GM12878 (cell line): Measurements from ENCODE around the gene NDOR1. TPM values are rescaled to one million over a fixed set of nuclear protein-coding genes. Genes with fewer than 3 reads are reported as not detected.
A peak's percentile ranks its signal among the peaks of the same experiment; 100 is the strongest.

Experiments used
- ATAC-seq: fragments of 200-7000 bp; cut with Tn5 transposase; 3 replicates; pipeline ENCODE4 v1.9.1; 2020; ENCODE audit warnings: mild to moderate bottlenecking, moderate library complexity
- BruUV-seq: library from RNA; stranded (reverse); fragments of 400-500 nt; replicated peaks from 2 replicates; lab custom pipeline; 2021; lab: Mats Ljungman, UMichigan
- CTCF ChIA-PET: fragments of 300-600 bp; sonication (Branson Sonifier 250); formaldehyde crosslinking; extraction: SDS; loops from one replicate; lab custom pipeline; 2021; ENCODE audit warnings: inconsistent platforms; lab: Yijun Ruan, JAX
- POLR2A ChIA-PET: fragments of 350-600 bp; formaldehyde crosslinking; extraction: SDS; loops from one replicate; lab custom pipeline; 2021; ENCODE audit warnings: inconsistent platforms; lab: Charles Lee
- RAD21 ChIA-PET: fragments of 300-600 bp; sonication (Branson Sonifier 250); formaldehyde crosslinking; loops from one replicate; lab custom pipeline; 2023; ENCODE audit warnings: antibody characterized with exemption; ENCODE audit not compliant: unreplicated experiment; lab: Charles Lee
- SMC1A ChIA-PET: fragments of 300-600 bp; sonication (Branson Sonifier 250); formaldehyde crosslinking; loops from one replicate; lab custom pipeline; 2023; ENCODE audit not compliant: unreplicated experiment, uncharacterized antibody; lab: Charles Lee
- DNase-seq: peaks from one replicate; pipeline ENCODE4 v3.0.0-alpha.2; 2011; ENCODE audit warnings: low read depth, low spot score
- FAIRE-seq: peaks from 3 replicates; lab custom pipeline; 2011; peaks lifted over from hg19 to GRCh38; lab: Jason Lieb, UNC
- H2AFZ ChIP-seq: 2 replicates; pipeline ENCODE4 v1.6.0; 2011; ENCODE audit warnings: low read depth, low read length, control low read depth; ENCODE audit not compliant: control insufficient read depth
- H3K27ac ChIP-seq: 2 replicates; pipeline ENCODE4 v1.5.1; 2011; ENCODE audit warnings: control low read depth; ENCODE audit not compliant: control insufficient read depth, insufficient read depth
- H3K27me3 ChIP-seq, 2 experiments: replicated peaks in 1 of 2; 2 replicates each; pipeline versions ENCODE4 v1.6.0 to v1.6.1; 2011; ENCODE audit warnings: low read length in 1 of 2; ENCODE audit not compliant: control insufficient read depth in 2 of 2, insufficient read depth in 2 of 2
- H3K36me3 ChIP-seq, 2 experiments: 2 replicates each; pipeline ENCODE4 v1.5.1; 2011; ENCODE audit warnings: low read length in 1 of 2; ENCODE audit not compliant: control insufficient read depth in 2 of 2, insufficient read depth in 2 of 2
- H3K4me1 ChIP-seq: 2 replicates; pipeline ENCODE4 v1.6.1; 2011; ENCODE audit warnings: mild to moderate bottlenecking, low read length, moderate library complexity, mixed read lengths; ENCODE audit not compliant: control insufficient read depth, insufficient read depth
- H3K4me2 ChIP-seq: 2 replicates; pipeline ENCODE4 v1.6.0; 2011; ENCODE audit warnings: control low read depth; ENCODE audit not compliant: control insufficient read depth, insufficient read depth
- H3K4me3 ChIP-seq: fragments of 200-600 bp; sonication (generic); 2 replicates; pipeline ENCODE4 v1.5.1; 2016
- H3K79me2 ChIP-seq: 2 replicates; pipeline ENCODE4 v1.6.0; 2011; ENCODE audit warnings: low read length; ENCODE audit not compliant: control insufficient read depth, insufficient read depth
- H3K9ac ChIP-seq: 2 replicates; pipeline ENCODE4 v1.8.0; 2011; ENCODE audit warnings: low read length, control low read depth, mixed read lengths; ENCODE audit not compliant: control insufficient read depth, insufficient read depth
- H3K9me3 ChIP-seq: replicated peaks from 3 replicates; pipeline ENCODE4 v1.5.1; 2011; ENCODE audit warnings: mild to moderate bottlenecking, low read length; ENCODE audit not compliant: control insufficient read depth, insufficient read depth
- H4K20me1 ChIP-seq: 2 replicates; pipeline ENCODE4 v1.6.0; 2011; ENCODE audit not compliant: control insufficient read depth, insufficient read depth
- BHLHE40 ChIP-seq, 2 experiments: fragments of 450-650 bp in 1 of 2; IDR thresholded peaks; 2 replicates each; pipeline ENCODE4 v1.6.1; 2011 to 2017; ENCODE audit warnings: low read depth in 2 of 2, borderline replicate concordance in 1 of 2, improper control_type of control experiment in 1 of 2, low read length in 1 of 2, mild to moderate bottlenecking in 1 of 2
- EGR1 ChIP-seq, 2 experiments: IDR thresholded peaks; 1 replicate in 1 of 2; 2 replicates in 1 of 2; pipeline ENCODE4 v1.6.1; 2011 to 2012; ENCODE audit warnings: low read depth in 2 of 2, low read length in 2 of 2, borderline replicate concordance in 1 of 2, mild to moderate bottlenecking in 1 of 2, moderate library complexity in 1 of 2
- GATAD2B ChIP-seq: fragments of 450-650 bp; conservative IDR thresholded peaks from 2 replicates; pipeline ENCODE4 v1.6.1; 2017; ENCODE audit warnings: low read depth, mild to moderate bottlenecking, moderate library complexity
- IKZF1 ChIP-seq: fragments of 450-650 bp; conservative IDR thresholded peaks from 2 replicates; pipeline ENCODE4 v1.6.1; 2017; ENCODE audit warnings: antibody characterized with exemption, mild to moderate bottlenecking
- LARP7 ChIP-seq: fragments of 450-650 bp; IDR thresholded peaks from 2 replicates; pipeline ENCODE4 v1.6.1; 2017; ENCODE audit warnings: mild to moderate bottlenecking
- RB1 ChIP-seq: fragments of 450-650 bp; formaldehyde crosslinking; IDR thresholded peaks from 2 replicates; pipeline ENCODE4 v1.6.1; 2017; ENCODE audit warnings: mild to moderate bottlenecking, borderline replicate concordance
- SP1 ChIP-seq: IDR thresholded peaks from one replicate; pipeline ENCODE4 v1.6.1; 2011; ENCODE audit warnings: low read depth, low read length
- TCF3 ChIP-seq: IDR thresholded peaks from 2 replicates; pipeline ENCODE4 v1.6.1; 2012; ENCODE audit warnings: low read depth, mild to moderate bottlenecking, low read length, borderline replicate concordance; ENCODE audit not compliant: insufficient read depth
- WGBS: methylation state at CpG from one replicate; pipeline ENCODE4 v1.1.6; 2016; ENCODE audit warnings: low lambda C conversion rate; ENCODE audit not compliant: insufficient replicate concordance, insufficient coverage; ENCODE audit errors: missing lambda C conversion rate; 5-methylcytosine and 5-hydroxymethylcytosine counted together
- in situ Hi-C: fragments of 300-500 bp; cut with MboI; formaldehyde crosslinking; loops from 9 replicates; pipeline ENCODE4 v1.14.3; 2018; ENCODE audit warnings: mixed read lengths
- intact Hi-C: fragments of 100-400 bp; cut with micrococcal nuclease; formaldehyde crosslinking; loops from one replicate; pipeline ENCODE4 v1.14.2; 2022; ENCODE audit not compliant: unreplicated experiment
- polyA plus RNA-seq, 11 experiments: library from polyadenylated mRNA; depleted of rRNA in 4 of 11; unstranded in 6 of 11; stranded (reverse) in 5 of 11; fragments of >200 nt; fragmentation: Nextera tagmentation in 4 of 11; fragmentation: Illumina TruSeq in 1 of 11; extraction: Ambion mirVana in 4 of 11; extraction: Trizol in 1 of 11; gene quantifications; 1 replicate in 1 of 11; 2 replicates in 10 of 11; pipeline versions ENCODE4 v1.2.1 to v1.2.3, GENCODE V29; 2011 to 2016; ENCODE audit warnings: inconsistent platforms in 2 of 11, missing spikeins in 2 of 11, low read depth in 1 of 11
- total RNA-seq, 4 experiments: library from RNA; depleted of rRNA in 3 of 4; stranded (reverse); fragments of >200 nt in 3 of 4; fragmentation: Illumina TruSeq in 1 of 4; extraction: Trizol in 1 of 4; gene quantifications; 2 replicates each; pipeline versions ENCODE4 v1.2.1 to v1.2.3, GENCODE V29; 2013 to 2021
- TF ChIP-seq, protein P1 (sequence below), 3 experiments: IDR thresholded peaks in 2 of 3; conservative IDR thresholded peaks in 1 of 3; 2 replicates each; pipeline ENCODE4 v1.5.1; 2011; ENCODE audit warnings: low read depth in 3 of 3, low read length in 3 of 3, mild to moderate bottlenecking in 3 of 3, control low read depth in 2 of 3, moderate library complexity in 2 of 3, inconsistent platforms in 1 of 3, mixed read lengths in 1 of 3; ENCODE audit not compliant: control insufficient read depth in 2 of 3, insufficient read depth in 1 of 3; ENCODE audit errors: extremely low read depth in 1 of 3

Gene NDOR1
- total and polyA plus RNA-seq, 10 of the 15 experiments (the other 5 are each of a cell fraction or from before 2014, with no cell fraction given), result 0.04 to 32.9 (median 11.1) TPM

DNA sequence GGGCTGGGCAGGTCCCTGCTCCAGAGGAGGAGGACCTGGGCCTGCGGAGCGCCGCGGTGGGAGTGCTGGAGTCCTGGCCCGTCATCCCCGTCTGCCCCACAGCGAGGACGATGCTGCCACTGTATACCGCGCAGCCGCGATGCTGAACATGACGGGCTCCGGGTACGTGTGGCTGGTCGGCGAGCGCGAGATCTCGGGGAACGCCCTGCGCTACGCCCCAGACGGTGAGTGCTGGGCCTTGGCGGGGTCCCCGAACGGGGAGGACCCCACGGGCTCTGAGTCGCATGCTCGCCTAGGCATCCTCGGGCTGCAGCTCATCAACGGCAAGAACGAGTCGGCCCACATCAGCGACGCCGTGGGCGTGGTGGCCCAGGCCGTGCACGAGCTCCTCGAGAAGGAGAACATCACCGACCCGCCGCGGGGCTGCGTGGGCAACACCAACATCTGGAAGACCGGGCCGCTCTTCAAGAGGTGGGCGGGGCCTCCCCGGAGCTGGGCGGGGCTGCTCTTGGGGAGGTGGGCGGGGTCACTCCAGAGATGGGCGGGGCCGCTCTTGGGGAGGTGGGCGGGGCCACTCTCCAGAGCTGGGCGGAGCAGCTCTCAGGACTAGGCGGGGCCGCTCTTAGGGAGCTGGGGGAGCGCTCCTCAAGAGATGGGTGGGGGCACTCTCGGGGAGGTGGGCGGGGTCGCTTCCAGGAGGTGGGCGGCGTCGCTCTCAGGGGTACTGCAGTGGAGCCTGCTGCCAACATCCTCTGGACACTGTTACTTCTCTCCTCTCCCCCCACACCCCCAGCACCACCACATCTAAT is 48.7 kb upstream of the NDOR1 start:
- no peak overlapping the region for H3K9ac ChIP-seq
- no peaks in the 10 kb centered on the region for H3K36me3 ChIP-seq
- peak in 1 of 2 experiments; percentile 57; a peak in 1 of 4 replicates for TF ChIP-seq BHLHE40 (IDR thresholded peaks at IDR 0.05; ENCODE audit: borderline replicate concordance in 1 of 2, low read depth in 2 of 2, low read length in 1 of 2)
- TF ChIP-seq TCF3, result 0 out of 2 replicates have a peak, but pooled peaks have one; percentile 15
- TF ChIP-seq GATAD2B, result peak; percentile 69; the same call in 1 of the 2 replicates
- peak; percentile 16 for TF ChIP-seq SP1
- peak; percentile 29; the same call in 1 of the 2 replicates for TF ChIP-seq IKZF1
- TF ChIP-seq, protein P1, sequence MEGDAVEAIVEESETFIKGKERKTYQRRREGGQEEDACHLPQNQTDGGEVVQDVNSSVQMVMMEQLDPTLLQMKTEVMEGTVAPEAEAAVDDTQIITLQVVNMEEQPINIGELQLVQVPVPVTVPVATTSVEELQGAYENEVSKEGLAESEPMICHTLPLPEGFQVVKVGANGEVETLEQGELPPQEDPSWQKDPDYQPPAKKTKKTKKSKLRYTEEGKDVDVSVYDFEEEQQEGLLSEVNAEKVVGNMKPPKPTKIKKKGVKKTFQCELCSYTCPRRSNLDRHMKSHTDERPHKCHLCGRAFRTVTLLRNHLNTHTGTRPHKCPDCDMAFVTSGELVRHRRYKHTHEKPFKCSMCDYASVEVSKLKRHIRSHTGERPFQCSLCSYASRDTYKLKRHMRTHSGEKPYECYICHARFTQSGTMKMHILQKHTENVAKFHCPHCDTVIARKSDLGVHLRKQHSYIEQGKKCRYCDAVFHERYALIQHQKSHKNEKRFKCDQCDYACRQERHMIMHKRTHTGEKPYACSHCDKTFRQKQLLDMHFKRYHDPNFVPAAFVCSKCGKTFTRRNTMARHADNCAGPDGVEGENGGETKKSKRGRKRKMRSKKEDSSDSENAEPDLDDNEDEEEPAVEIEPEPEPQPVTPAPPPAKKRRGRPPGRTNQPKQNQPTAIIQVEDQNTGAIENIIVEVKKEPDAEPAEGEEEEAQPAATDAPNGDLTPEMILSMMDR (IDR thresholded peaks at IDR 0.05 in 2 of 3, conservative IDR thresholded peaks at IDR 0.05 in 1 of 3; ENCODE audit: control insufficient read depth in 2 of 3, extremely low read depth in 1 of 3, insufficient read depth in 1 of 3, low read depth in 3 of 3, low read length in 3 of 3), result no peak
- TF ChIP-seq EGR1 (IDR thresholded peaks at IDR 0.05; ENCODE audit: borderline replicate concordance in 1 of 2, low read depth in 2 of 2, low read length in 2 of 2), result peak in 1 of 2 experiments; percentile 45; a peak in 1 of 3 replicates
- peak; percentile 48; the same call in 1 of the 2 replicates for TF ChIP-seq LARP7
- no peak for TF ChIP-seq RB1
- H3K9me3 ChIP-seq, result no peaks in the 10 kb centered on the region; the same call in 1 of the 3 replicates
- RAD21 ChIA-PET, result interaction anchor here (0.5 to 1.5 kb wide), 6 partner anchors 10 to 121 kb away, joined by 3 to 5 read pairs (median 4); partner anchors contain the start of genes TOR4A and TPRN
- CTCF ChIA-PET, result interaction anchor here (0.7 to 1.3 kb wide), 3 partner anchors 46 to 80 kb away, joined by 3 to 4 read pairs (median 4); partner anchors contain the start of gene MAN1B1
- H4K20me1 ChIP-seq, result no peaks in the 10 kb centered on the region
- BruUV-seq, result TSS peak; percentile 73
- FAIRE-seq (no peak), DNase-seq (no peak), ATAC-seq (peak; percentile 73)
- H2AFZ ChIP-seq, result peak overlapping the region; percentile 50
- intact Hi-C loops (no loop called here), in situ Hi-C loops (no loop called here)
- no peak overlapping the region for H3K27ac ChIP-seq
- peaks cover 31% of the 10 kb centered on the region for H3K4me1 ChIP-seq
- H3K79me2 ChIP-seq, result no peaks in the 10 kb centered on the region
- POLR2A ChIA-PET, result interaction anchor here (0.5 to 3.7 kb wide), 13 partner anchors 13 to 124 kb away, joined by 3 to 37 read pairs (median 6); partner anchors contain the start of genes LRRC26, RNF208, RNF224 and TUBB4B
- H3K27me3 ChIP-seq, result no peaks in the 10 kb centered on the region
- H3K4me2 ChIP-seq, result peak overlapping the region; percentile 70
- SMC1A ChIA-PET, result interaction anchor here (0.8 to 1.6 kb wide), 5 partner anchors 27 to 121 kb away, joined by 3 to 5 read pairs (median 3); partner anchors contain the start of genes ANAPC2, SSNA1 and TOR4A
- H3K4me3 ChIP-seq, result peak overlapping the region; percentile 39; the same call in 1 of the 2 replicates
- under 1% methylated on average over 60 of the region's 65 CpGs for WGBS
